Brain pericyte (primary cell): ENCODE data around the gene KRT76.
"Not testable (repeated sequence)": the region's sequence is repeated elsewhere in the genome, so short reads cannot be mapped to it uniquely, and the experiment has no call there.

Experiments used
- DNase-seq: peaks from one replicate; pipeline ENCODE4 v3.0.0-alpha.2; 2012; ENCODE audit warnings: low read depth, low spot score

KRT76 gene

GRCh38 chr12:52781399-52782082 lies 4.4 kb upstream of the KRT76 start:
- DNase-seq: no peak

GRCh38 chr12:52779914-52780313 lies 2.8 kb upstream of the KRT76 start:
- DNase-seq: no peak

DNA sequence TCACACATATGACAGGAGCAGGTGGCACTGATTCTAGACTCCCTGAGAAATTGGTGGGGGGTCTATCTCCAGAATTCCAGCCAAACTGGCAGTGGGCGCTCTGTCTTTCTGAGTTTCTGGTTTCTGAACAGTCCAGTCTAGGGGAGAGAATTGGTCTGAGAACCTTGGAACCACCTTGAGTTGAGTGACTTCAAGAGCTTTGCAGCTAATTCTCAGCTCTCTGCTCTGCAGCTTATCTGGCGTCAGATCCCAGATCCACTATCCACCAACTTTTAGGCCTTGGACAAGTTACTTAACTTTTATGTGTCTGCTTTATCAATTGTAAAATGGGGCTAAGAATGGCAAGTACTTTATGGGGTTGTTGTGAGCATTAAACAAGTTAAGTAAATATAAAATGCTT lies 1.7 kb upstream of the KRT76 start:
- no peak for DNase-seq

DNA sequence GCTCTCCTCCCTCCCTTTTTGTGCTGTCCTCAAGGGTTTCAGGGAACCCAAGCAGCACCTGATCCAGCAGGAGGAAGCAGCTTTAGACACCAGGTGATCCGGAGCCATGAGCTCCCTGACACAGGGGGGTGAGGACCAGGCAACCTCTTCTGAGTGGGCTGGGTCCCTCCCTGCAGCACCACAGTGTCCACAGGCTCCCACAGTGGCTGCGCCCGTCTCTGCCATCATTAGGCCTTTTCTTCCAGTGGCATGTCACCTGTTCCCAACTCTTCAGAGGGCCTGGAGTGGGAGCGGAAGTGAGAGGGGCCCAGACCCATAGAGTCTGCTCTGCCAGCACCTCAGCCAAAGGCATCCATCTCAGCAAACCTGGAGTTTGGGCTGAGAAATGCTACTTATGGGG lies 421 bp upstream of the KRT76 start:
- no peak for DNase-seq

GRCh38 chr12:52776435-52776834 lies 710 bp downstream of the KRT76 start:
- DNase-seq: no peak

DNA sequence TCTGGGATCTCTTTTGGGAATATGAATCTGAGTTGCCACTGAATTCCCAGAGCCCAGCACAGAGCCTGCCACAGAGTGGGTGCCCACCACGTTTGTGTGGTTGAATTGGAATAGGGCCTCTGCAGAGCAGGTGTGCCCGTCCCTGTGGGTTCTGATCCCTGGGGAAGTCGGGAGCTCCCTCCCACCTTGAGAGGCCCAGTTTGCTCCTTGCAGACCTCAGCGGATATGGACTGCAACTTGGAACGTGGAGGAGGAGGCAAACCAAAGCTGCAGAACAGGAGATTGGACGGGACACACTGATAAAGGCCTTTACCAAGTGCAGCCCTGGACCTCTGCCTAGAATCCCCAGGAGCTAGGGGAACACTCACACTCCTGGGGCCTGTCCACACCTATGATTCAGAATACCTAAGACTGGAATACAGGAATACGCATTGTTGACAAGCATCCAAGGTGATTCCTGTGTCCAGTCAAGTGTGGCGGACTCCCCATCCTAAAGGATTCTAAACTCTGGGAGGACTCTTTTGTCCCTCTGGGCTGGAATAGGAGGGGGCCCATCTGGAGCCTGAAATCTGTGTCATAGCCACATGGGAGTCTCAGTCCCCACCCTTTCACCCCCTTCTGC lies 2.4 kb downstream of the KRT76 start:
- no peak for DNase-seq

DNA sequence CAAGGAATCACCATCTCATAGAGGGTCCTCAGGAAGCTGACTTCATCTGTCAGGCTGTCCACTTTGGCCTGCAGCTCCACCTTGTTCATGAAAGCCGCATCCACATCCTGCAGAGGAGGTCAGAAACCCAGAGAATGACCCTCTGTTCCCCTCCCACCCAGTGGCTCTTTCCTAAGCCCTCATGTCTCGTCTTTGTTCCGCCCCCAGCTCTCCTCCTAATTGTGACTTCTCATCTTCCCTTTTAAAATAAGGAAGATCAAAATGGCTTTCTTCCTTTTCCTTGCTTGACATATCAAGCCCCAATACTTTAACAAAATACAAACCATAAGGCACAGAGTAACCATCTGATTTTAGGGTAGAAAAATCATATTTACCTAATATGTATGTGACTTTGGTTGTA lies 4.4 kb downstream of the KRT76 start:
- no peak for DNase-seq

DNA sequence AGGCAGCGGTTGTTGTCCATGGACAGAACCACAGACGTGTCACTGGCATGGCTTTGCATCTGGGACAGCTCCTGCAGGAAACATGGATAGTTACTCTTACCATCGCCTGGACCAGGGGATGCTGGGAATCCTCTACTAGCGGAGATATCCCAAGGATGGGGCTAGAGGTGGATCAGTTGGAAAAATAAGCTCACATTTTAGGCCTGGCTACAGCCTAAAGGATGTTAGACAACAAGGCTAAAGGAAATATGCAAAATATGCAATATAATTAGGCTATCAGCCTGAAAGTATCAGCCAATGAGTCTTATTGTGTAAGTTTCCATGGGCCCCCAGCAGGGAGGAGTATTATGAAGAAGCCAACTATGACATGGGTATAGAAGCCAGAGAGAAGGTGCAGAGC lies 5.0 kb downstream of the KRT76 start:
- no peak for DNase-seq

GRCh38 chr12:52771505-52771904 lies 5.6 kb downstream of the KRT76 start:
- DNase-seq: no peak

DNA sequence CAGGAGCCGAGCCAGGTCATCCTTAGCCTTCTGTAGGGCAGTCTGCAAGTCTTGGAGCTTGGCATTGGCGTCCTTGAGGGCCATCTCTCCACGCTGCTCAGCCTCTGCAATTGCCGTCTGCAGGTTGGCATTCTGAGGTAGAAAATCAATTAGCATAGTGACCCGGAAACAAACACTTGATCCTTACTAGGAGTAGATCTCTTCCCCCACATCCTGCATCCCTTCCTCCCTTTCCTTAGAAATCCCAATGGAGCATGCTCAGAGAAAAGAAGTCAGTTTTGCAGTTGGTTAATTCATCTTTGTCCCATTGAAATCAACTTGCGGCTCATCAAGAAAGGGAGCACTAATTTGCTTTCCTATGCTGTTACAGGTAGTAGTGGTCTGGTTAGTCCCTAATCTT lies 6.1 kb downstream of the KRT76 start:
- no peak for DNase-seq

GRCh38 chr12:52769946-52770345 lies 7.2 kb downstream of the KRT76 start:
- DNase-seq: no peak

GRCh38 chr12:52769354-52769753 lies 7.8 kb downstream of the KRT76 start:
- no peak for DNase-seq

DNA sequence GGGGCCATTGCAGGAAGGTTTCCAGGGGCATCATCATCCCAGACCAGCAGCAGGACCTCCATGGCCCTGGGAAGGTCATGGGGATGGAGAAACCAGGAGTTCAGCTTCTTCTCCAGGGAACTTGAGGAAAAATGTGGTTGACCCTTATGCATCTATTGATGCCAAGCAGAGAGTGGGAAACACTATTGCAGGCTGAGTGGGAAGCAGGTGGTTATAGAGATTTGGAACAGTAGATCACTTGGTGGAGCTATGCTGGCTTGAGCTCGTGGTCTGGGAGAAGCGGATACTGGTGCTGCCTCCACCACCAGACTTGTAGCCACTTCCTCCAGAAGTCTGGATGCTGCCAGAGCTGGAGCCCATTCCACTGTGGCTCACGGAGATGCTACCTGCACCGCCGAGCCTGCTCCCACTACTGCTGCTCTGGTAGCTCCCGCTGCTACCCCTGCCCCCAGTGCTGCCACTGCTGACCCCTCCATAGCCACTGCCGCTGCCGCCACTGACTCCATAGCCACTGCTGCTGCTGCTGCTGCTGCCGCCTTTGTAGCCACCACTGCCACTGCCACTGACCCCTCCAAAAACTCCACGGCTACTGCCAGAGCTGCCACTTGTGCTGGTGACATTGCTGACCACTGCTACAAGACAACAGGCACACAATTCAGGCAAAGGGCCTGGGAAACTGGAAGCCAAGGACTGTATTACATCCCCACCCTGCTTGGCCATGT lies 8.5 kb downstream of the KRT76 start:
- no peak for DNase-seq

DNA sequence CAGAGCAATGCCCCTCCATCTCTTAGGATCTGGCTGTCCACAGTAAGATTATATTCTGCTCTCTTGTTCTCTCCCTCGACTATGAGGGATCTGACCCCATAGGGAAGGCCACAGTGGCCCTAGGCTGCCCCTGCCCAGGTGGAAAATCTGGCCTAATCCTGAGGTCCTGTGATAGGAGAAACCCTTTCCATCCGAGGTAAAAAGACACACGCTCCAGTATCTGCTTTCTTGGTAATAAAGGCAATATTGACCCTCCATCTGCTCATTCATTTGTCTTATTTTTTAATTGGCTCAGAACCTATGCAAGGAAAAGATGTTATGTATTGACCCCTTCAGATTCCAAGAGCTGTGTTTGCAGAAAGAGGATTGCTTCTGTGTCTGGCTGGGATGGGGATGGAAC lies 9.7 kb downstream of the KRT76 start:
- DNase-seq: no peak

DNA sequence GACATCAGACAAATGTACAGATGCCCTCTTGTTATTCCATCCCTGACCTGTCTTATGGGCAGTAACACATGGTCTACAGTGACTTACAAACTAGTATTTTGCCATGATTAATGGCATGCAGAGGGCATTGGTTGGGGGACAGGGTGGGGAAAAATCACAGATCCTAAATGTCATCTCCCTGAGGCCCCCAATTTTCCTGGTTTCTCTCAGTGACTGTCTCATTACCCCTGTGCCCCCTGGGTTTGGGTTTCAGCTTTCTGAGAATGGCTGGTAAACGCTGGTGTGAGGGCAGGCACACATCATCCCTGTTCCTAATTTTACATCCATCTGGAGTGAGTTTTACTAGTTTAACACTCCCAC lies 10.1 kb downstream of the KRT76 start:
- no peak for DNase-seq

DNA sequence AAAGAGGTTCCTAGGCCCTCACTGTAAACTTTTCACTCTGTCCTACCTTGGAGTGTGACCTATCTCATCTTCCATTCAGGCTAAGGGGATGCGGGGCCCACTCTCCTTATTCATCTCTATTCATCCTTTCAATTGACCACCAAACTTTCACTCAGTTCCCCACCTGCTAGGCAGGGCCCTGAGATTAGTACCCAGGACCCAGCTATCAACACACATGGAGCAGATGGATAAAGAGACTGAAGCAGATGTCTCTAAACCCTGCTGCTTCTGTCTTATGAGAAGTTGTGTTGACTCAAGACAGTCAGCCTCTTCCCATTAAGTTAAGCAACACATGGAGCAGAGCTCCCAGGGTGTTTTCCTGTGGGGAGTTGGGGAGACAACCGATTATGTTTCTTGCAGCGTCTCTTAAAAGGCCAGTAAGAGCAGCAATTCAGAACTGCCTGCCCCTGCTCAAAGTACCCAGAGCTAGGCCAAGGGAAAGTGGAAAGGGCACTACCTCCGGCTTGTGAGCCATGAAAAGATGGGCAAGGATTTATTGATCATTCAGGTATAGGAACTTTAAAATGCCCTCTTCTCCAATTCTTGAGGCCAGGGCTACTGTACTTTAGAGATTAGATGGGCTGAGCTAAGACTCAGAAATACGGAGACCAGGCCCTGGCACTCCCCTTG lies 10.7 kb downstream of the KRT76 start:
- no peak for DNase-seq

DNA sequence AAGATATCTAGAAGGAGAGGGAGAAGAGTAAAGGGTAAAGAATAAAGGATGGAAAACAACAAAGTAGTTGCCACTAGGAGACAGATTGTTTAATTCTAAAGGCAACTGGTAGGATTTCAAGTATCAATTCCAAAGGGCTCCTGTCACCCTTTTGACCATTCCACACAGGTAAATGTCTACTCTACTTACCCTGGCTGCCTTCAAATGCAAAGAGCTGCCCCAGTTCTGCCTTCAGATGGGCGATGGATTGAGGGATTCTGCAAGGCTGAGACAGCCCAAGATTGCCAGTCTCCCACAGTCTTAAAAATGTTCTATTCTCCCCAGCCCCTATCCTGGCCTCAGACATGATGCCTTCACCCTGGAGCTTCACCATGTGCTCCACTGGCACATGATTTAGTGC lies 11.4 kb downstream of the KRT76 start:
- no peak for DNase-seq

DNA sequence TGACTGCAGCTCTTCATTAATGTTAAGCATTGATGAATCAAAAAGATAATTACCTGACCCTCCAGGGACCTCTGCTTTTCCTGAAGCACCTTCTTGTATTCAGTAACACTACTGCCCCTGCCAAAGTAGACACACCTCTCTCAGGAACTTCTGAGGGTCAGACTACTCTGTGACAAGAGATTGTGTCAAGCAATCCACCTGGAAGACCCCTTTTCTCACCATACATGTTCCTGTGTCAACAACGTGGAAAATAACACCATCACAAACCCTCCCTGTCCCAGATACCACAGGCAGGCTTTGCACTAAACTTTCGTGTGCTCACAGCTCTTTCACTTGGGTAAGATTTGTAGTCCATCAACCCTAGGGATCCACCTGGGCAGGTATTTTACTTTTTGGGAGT lies 13.2 kb downstream of the KRT76 start:
- no peak for DNase-seq

DNA sequence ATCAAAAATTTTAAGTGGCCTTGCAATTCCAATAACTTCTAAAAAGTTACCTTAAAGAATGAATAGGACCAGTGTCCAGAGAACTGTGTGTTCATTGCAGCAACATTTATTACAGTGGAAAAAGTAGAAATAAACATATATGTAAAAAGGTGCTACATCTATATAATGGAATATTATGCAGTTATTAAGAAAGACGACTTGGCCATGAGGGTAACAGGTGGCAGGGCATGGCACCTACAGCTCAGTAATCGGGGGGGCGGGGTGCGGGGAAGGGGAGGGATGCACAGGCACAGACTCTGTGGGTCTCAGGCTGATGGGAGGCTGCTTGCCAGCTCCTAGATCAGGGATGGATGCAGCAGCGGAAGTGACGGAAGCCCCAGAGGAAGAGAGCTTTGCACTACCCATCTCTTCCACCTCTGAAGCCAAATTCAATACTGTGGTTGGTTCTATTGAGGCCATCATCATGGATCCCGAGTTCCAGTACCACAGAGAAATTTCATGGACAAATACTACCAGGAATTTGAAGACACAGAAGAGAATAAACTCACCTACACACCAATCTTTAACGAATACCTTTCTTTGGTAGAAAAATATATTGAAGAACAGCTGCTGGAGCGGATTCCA lies 14.0 kb downstream of the KRT76 start:
- no peak for DNase-seq

DNA sequence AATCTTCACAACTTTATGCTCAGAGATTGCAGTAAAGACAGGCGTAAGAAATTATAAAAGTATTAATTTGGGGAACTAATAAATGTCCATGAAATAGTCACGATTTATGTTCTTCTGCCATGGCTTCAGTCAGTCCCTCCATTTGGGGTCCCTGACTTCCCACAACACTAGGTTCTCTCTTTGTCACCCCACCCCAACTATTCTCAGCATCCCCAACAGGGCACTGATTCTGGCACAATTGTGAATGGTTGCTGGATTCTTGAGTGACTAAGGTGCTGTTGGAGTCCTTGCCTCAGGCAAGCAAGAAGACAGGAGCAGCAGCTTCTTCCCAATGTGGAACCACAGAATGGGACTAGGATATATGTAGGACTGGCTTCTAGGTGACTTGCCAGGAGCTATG lies 15.3 kb downstream of the KRT76 start:
- no peak for DNase-seq

- not testable (repeated sequence) for DNase-seq
Observed at GRCh38 chr12:52761218-52761617, 15.9 kb downstream of the KRT76 start.

- DNase-seq: no peak
Observed at GRCh38 chr12:52760623-52761022, 16.5 kb downstream of the KRT76 start.
